A549 (cell line): Measurements from ENCODE around the gene TTC16. TPM values are rescaled to one million over a fixed set of nuclear protein-coding genes. Genes with fewer than 3 reads are reported as not detected.

Experiments
- ATAC-seq, 2 experiments: fragments of 200-7000 bp in 1 of 2; fragments of >200 bp in 1 of 2; cut with Nextera tagmentation in 1 of 2; cut with Tn5 transposase in 1 of 2; 3 replicates each; pipeline versions ENCODE4 v1.8.0 to v1.9.1; 2018 to 2020; ENCODE audit warnings: mild to moderate bottlenecking in 1 of 2, moderate library complexity in 1 of 2
- CTCF ChIA-PET: fragments of 300-600 bp; sonication (Branson Sonifier 250); formaldehyde crosslinking; extraction: SDS; loops from one replicate; lab custom pipeline; 2021; ENCODE audit warnings: antibody characterized with exemption, inconsistent platforms; lab: Yijun Ruan, JAX
- POLR2A ChIA-PET: fragments of 350-600 bp; formaldehyde crosslinking; extraction: SDS; loops from one replicate; lab custom pipeline; 2021; ENCODE audit warnings: antibody characterized with exemption, inconsistent platforms; lab: Yijun Ruan, JAX
- DNase-seq, 2 experiments: peaks; one replicate each; pipeline versions ENCODE4 v3.0.0 to v3.0.0-alpha.2; 2011 to 2016; ENCODE audit warnings: low read depth in 1 of 2, low spot score in 1 of 2
- FAIRE-seq: peaks from 2 replicates; lab custom pipeline; 2011; peaks lifted over from hg19 to GRCh38; lab: Jason Lieb, UNC
- H3K27ac ChIP-seq, 2 experiments: fragments of >200 bp; sonication (Bioruptor Twin); formaldehyde crosslinking; 3 replicates each; pipeline ENCODE4 v1.5.1; 2016 to 2017
- H3K4me1 ChIP-seq: fragments of >200 bp; sonication (Bioruptor Twin); formaldehyde crosslinking; 3 replicates; pipeline ENCODE4 v1.6.1; 2016
- H3K4me2 ChIP-seq: fragments of >200 bp; sonication (Bioruptor Twin); formaldehyde crosslinking; 3 replicates; pipeline ENCODE4 v1.6.1; 2016
- H3K4me3 ChIP-seq: fragments of >200 bp; sonication (Bioruptor Twin); formaldehyde crosslinking; 3 replicates; pipeline ENCODE4 v1.5.1; 2016
- H3K9me3 ChIP-seq: fragments of >200 bp; sonication (Bioruptor Twin); formaldehyde crosslinking; 3 replicates; pipeline ENCODE4 v1.6.1; 2016
- CBX2 ChIP-seq: fragments of 200-600 bp; sonication (generic); IDR thresholded peaks from 2 replicates; pipeline ENCODE4 v1.6.1; 2016; ENCODE audit warnings: low read depth, mild to moderate bottlenecking, borderline replicate concordance
- CBX8 ChIP-seq: fragments of 200-600 bp; sonication (generic); IDR thresholded peaks from 2 replicates; pipeline ENCODE4 v1.6.1; 2016
- CEBPB ChIP-seq, 2 experiments: fragments of >200 bp in 1 of 2; sonication (Bioruptor Twin) in 1 of 2; formaldehyde crosslinking in 1 of 2; IDR thresholded peaks; 2 replicates each; pipeline ENCODE4 v1.6.1; 2012 to 2016
- CHD4 ChIP-seq: fragments of 200-600 bp; sonication (generic); IDR thresholded peaks from 2 replicates; pipeline ENCODE4 v1.6.1; 2016; ENCODE audit warnings: antibody characterized with exemption, mild to moderate bottlenecking, borderline replicate concordance
- EHMT2 ChIP-seq: fragments of 200-600 bp; sonication (generic); IDR thresholded peaks from 2 replicates; pipeline ENCODE4 v1.6.1; 2016; ENCODE audit warnings: antibody characterized with exemption, low read depth, mild to moderate bottlenecking, moderate library complexity
- EP300 ChIP-seq, 2 experiments: fragments of >200 bp; sonication (Bioruptor Twin); formaldehyde crosslinking; IDR thresholded peaks; 2 replicates in 1 of 2; 3 replicates in 1 of 2; pipeline ENCODE4 v1.6.1; 2016 to 2017
- ESRRA ChIP-seq: fragments of 150-350 bp; IDR thresholded peaks from 2 replicates; pipeline ENCODE4 v1.6.1; 2014; ENCODE audit warnings: mild to moderate bottlenecking, low read length, borderline replicate concordance
- FOSB ChIP-seq: fragments of 250-450 bp; sonication (Bioruptor Pico); IDR thresholded peaks from 2 replicates; pipeline ENCODE4 v1.5.0; 2020; ENCODE audit warnings: mild to moderate bottlenecking, moderate library complexity
- FOSL2 ChIP-seq, 2 experiments: fragments of 450-650 bp in 1 of 2; fragments of >200 bp in 1 of 2; sonication (Bioruptor Twin) in 1 of 2; formaldehyde crosslinking; IDR thresholded peaks; 2 replicates each; pipeline versions ENCODE4 v1.5.0 to v1.6.1; 2016 to 2020; ENCODE audit warnings: mild to moderate bottlenecking in 1 of 2, moderate library complexity in 1 of 2
- HOXB5 ChIP-seq: fragments of 250-450 bp; sonication (Bioruptor Pico); IDR thresholded peaks from 2 replicates; pipeline ENCODE4 v1.5.0; 2020; ENCODE audit warnings: mild to moderate bottlenecking, moderate library complexity
- JUNB ChIP-seq: fragments of >200 bp; sonication (Bioruptor Twin); formaldehyde crosslinking; IDR thresholded peaks from 2 replicates; pipeline ENCODE4 v1.6.1; 2016
- KDM5A ChIP-seq: fragments of 200-600 bp; sonication (generic); IDR thresholded peaks from 2 replicates; pipeline ENCODE4 v1.6.1; 2016; ENCODE audit warnings: antibody characterized with exemption, mild to moderate bottlenecking
- MAZ ChIP-seq: fragments of 150-350 bp; IDR thresholded peaks from 2 replicates; pipeline ENCODE4 v1.6.1; 2014; ENCODE audit warnings: antibody characterized with exemption, low read depth, low read length, borderline replicate concordance
- MYC ChIP-seq: IDR thresholded peaks from 2 replicates; pipeline ENCODE4 v1.6.1; 2012; ENCODE audit warnings: mild to moderate bottlenecking, inconsistent platforms, low read length, improper control_type of control experiment, borderline replicate concordance
- PBX3 ChIP-seq: IDR thresholded peaks from 2 replicates; pipeline ENCODE4 v1.6.1; 2012
- PHF8 ChIP-seq: fragments of 200-600 bp; sonication (generic); IDR thresholded peaks from 2 replicates; pipeline ENCODE4 v1.6.1; 2016; ENCODE audit warnings: low read depth, mild to moderate bottlenecking, antibody characterized with exemption, moderate library complexity, borderline replicate concordance
- POLR2A ChIP-seq: IDR thresholded peaks from 2 replicates; pipeline ENCODE4 v1.6.1; 2012; ENCODE audit warnings: mild to moderate bottlenecking, low read length
- RARB ChIP-seq: fragments of 250-450 bp; sonication (Bioruptor Pico); IDR thresholded peaks from 2 replicates; pipeline ENCODE4 v1.8.0; 2021; ENCODE audit warnings: mild to moderate bottlenecking, moderate library complexity
- RCOR1 ChIP-seq: fragments of 150-350 bp; IDR thresholded peaks from 2 replicates; pipeline ENCODE4 v1.6.1; 2014; ENCODE audit warnings: antibody characterized with exemption, low read length, low read depth
- RNF2 ChIP-seq: fragments of 200-600 bp; sonication (generic); IDR thresholded peaks from 2 replicates; pipeline ENCODE4 v1.6.1; 2016; ENCODE audit warnings: low read depth, mild to moderate bottlenecking, antibody characterized with exemption, moderate library complexity, borderline replicate concordance
- SREBF2 ChIP-seq: fragments of 450-650 bp; IDR thresholded peaks from 2 replicates; pipeline ENCODE4 v1.6.1; 2014; ENCODE audit warnings: mild to moderate bottlenecking, moderate library complexity
- TFCP2L1 ChIP-seq: fragments of 250-450 bp; sonication (Bioruptor Pico); IDR thresholded peaks from 2 replicates; pipeline ENCODE4 v1.5.0; 2021; ENCODE audit warnings: mild to moderate bottlenecking
- ZC3H11A ChIP-seq: fragments of 450-650 bp; IDR thresholded peaks from 2 replicates; pipeline ENCODE4 v1.6.1; 2014; ENCODE audit warnings: antibody characterized with exemption, mild to moderate bottlenecking
- ZSCAN20 ChIP-seq: fragments of 250-450 bp; sonication (Bioruptor Pico); IDR thresholded peaks from 2 replicates; pipeline ENCODE4 v1.8.0; 2022; ENCODE audit warnings: mild to moderate bottlenecking, moderate library complexity
- WGBS: methylation state at CpG from one replicate; pipeline ENCODE4 v1.1.6; 2017; ENCODE audit errors: missing lambda C conversion rate; 5-methylcytosine and 5-hydroxymethylcytosine counted together
- polyA plus RNA-seq, 4 experiments: library from polyadenylated mRNA; depleted of rRNA in 3 of 4; stranded (reverse); fragments of >200 nt; fragmentation: RNase III in 1 of 4; extraction: RNeasy Plus Mini Kit Qiagen cat#74134 plus additional on column Dnase treatment in 1 of 4; gene quantifications; 2 replicates in 3 of 4; 3 replicates in 1 of 4; pipeline ENCODE4 v1.2.3, GENCODE V29; 2011 to 2017
- TF ChIP-seq, protein P1 (sequence below): fragments of >200 bp; sonication (Bioruptor Twin); formaldehyde crosslinking; IDR thresholded peaks from 2 replicates; pipeline ENCODE4 v1.6.1; 2016
- TF ChIP-seq, protein P2 (sequence below): fragments of 450-650 bp; IDR thresholded peaks from 2 replicates; pipeline ENCODE4 v1.6.1; 2014; ENCODE audit warnings: antibody characterized with exemption
- TF ChIP-seq, protein P3 (sequence below): fragments of >200 bp; sonication (Bioruptor Twin); formaldehyde crosslinking; IDR thresholded peaks from 3 replicates; pipeline ENCODE4 v1.5.1; 2016
- TF ChIP-seq, protein P4 (sequence below): fragments of >200 bp; sonication (Bioruptor Twin); formaldehyde crosslinking; IDR thresholded peaks from 3 replicates; pipeline ENCODE4 v1.6.1; 2016

TTC16 gene
- polyA plus RNA-seq, 2 of the 4 experiments (the other 2 are of a cell fraction) = not detected

DNA sequence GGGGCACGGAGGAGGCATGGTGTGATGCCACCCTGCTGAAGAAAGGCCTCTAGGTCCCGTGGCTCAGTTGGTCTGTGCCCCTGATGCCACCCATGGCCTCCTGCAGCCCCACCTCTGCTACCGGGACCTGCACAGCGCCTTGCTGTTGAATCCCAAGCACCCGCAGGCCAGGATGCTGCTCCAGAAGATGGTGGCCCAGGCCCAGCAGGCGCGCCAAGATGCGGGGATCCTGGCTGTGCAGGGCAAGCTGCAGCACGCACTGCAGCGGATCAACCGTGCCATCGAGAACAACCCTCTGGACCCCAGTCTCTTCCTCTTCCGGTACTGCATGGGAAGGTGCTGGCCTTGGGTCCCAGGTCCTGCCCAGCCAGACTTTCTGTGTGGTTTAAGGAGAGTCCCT, 7.1 kb downstream of the TTC16 start:
- ATAC-seq = no peak
- Histone ChIP-seq H3K4me1 (peaks cover 25% of the 10 kb centered on the region), H3K9me3 (no peaks in the 10 kb centered on the region), H3K4me3 (no peak overlapping the region), H3K27ac (no peak overlapping the region), H3K4me2 (no peak overlapping the region)
- no peak for DNase-seq
- no peak for FAIRE-seq
- TF ChIP-seq FOSB (CRISPR knock-in tag) = no peak
- TF ChIP-seq POLR2A = no peak
- TF ChIP-seq, protein P1, sequence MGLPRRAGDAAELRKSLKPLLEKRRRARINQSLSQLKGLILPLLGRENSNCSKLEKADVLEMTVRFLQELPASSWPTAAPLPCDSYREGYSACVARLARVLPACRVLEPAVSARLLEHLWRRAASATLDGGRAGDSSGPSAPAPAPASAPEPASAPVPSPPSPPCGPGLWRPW = no peak
- TF ChIP-seq RCOR1 = no peak
- TF ChIP-seq HOXB5 (CRISPR knock-in tag) = no peak
- TF ChIP-seq MYC = no peak
- no peak for TF ChIP-seq TFCP2L1 (CRISPR knock-in tag)
- no peak for TF ChIP-seq PBX3
- TF ChIP-seq, protein P2, sequence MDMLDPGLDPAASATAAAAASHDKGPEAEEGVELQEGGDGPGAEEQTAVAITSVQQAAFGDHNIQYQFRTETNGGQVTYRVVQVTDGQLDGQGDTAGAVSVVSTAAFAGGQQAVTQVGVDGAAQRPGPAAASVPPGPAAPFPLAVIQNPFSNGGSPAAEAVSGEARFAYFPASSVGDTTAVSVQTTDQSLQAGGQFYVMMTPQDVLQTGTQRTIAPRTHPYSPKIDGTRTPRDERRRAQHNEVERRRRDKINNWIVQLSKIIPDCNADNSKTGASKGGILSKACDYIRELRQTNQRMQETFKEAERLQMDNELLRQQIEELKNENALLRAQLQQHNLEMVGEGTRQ = no peak
- TF ChIP-seq ESRRA = no peak
- TF ChIP-seq JUNB = no peak
- no peak for TF ChIP-seq EP300 (IDR thresholded peaks at IDR 0.05)
- no peak for TF ChIP-seq FOSL2 (IDR thresholded peaks at IDR 0.05)
- no peak for TF ChIP-seq FOSL2 (CRISPR knock-in tag; IDR thresholded peaks at IDR 0.05)
- no peak for TF ChIP-seq RNF2
- TF ChIP-seq, protein P3, sequence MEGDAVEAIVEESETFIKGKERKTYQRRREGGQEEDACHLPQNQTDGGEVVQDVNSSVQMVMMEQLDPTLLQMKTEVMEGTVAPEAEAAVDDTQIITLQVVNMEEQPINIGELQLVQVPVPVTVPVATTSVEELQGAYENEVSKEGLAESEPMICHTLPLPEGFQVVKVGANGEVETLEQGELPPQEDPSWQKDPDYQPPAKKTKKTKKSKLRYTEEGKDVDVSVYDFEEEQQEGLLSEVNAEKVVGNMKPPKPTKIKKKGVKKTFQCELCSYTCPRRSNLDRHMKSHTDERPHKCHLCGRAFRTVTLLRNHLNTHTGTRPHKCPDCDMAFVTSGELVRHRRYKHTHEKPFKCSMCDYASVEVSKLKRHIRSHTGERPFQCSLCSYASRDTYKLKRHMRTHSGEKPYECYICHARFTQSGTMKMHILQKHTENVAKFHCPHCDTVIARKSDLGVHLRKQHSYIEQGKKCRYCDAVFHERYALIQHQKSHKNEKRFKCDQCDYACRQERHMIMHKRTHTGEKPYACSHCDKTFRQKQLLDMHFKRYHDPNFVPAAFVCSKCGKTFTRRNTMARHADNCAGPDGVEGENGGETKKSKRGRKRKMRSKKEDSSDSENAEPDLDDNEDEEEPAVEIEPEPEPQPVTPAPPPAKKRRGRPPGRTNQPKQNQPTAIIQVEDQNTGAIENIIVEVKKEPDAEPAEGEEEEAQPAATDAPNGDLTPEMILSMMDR = no peak
- TF ChIP-seq MAZ = no peak
- no peak for TF ChIP-seq CHD4
- CTCF ChIA-PET = interaction anchor here (0.6 to 15.7 kb wide), 6 partner anchors 11 to 219 kb away, joined by 3 to 243 read pairs (median 4); partner anchors contain the start of gene TOR2A
- 93% methylated on average over 10 of the region's 13 CpGs for WGBS
- POLR2A ChIA-PET = no interaction called here

DNA sequence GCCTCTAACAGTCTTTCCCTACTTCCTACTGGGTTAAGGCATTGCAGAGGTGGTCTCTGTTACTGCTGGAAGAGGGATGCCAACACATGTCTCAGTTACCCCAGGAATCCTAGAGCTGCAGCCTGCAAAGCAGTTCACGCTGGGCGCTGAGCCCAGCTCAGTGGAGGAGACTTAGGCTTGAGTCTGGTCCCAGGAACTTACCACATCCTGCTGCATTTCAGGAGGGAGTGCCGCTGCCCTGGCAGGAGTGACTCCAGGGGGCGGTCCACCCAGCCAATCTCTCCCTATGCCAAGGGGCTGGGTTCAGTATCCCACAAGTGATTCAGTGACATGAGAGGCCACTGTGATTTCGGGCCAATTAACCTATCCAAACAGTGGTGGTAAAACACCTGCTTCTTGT, 7.6 kb downstream of the TTC16 start:
- H3K4me3 ChIP-seq = no peak overlapping the region
- CTCF ChIA-PET = interaction anchor here (0.6 to 15.7 kb wide), 6 partner anchors 11 to 159 kb away, joined by 3 to 243 read pairs (median 4); partner anchors contain the start of gene TOR2A
- FAIRE-seq (no peak), DNase-seq (no peak)
- H3K27ac ChIP-seq = no peak overlapping the region
- POLR2A ChIA-PET = no interaction called here
- H3K4me2 ChIP-seq = no peak overlapping the region
- H3K9me3 ChIP-seq = no peaks in the 10 kb centered on the region
- peaks cover 25% of the 10 kb centered on the region for H3K4me1 ChIP-seq
- TF ChIP-seq SREBF2 = no peak
- TF ChIP-seq ZC3H11A = no peak
- no peak for TF ChIP-seq RARB (CRISPR knock-in tag)
- TF ChIP-seq KDM5A = no peak
- TF ChIP-seq FOSL2 (IDR thresholded peaks at IDR 0.05) = no peak
- TF ChIP-seq FOSL2 (CRISPR knock-in tag; IDR thresholded peaks at IDR 0.05) = no peak
- no peak for TF ChIP-seq CBX2
- no peak for TF ChIP-seq CEBPB (IDR thresholded peaks at IDR 0.05)
- TF ChIP-seq ZSCAN20 (CRISPR knock-in tag) = no peak
- no peak for TF ChIP-seq PBX3
- TF ChIP-seq CBX8 = no peak
- no peak for TF ChIP-seq EHMT2
- TF ChIP-seq, protein P4, sequence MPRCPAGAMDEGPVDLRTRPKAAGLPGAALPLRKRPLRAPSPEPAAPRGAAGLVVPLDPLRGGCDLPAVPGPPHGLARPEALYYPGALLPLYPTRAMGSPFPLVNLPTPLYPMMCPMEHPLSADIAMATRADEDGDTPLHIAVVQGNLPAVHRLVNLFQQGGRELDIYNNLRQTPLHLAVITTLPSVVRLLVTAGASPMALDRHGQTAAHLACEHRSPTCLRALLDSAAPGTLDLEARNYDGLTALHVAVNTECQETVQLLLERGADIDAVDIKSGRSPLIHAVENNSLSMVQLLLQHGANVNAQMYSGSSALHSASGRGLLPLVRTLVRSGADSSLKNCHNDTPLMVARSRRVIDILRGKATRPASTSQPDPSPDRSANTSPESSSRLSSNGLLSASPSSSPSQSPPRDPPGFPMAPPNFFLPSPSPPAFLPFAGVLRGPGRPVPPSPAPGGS = no peak
- TF ChIP-seq PHF8 = no peak
- TF ChIP-seq, protein P2 = no peak
- TF ChIP-seq, protein P1 = no peak
- TF ChIP-seq, all 56 proteins: peak for 0
- ATAC-seq = no peak
- WGBS = 88% methylated on average over 5 of the region's 5 CpGs
